ENCODE results near the gene TULP1.

- TF ChIP-seq, protein P1, sequence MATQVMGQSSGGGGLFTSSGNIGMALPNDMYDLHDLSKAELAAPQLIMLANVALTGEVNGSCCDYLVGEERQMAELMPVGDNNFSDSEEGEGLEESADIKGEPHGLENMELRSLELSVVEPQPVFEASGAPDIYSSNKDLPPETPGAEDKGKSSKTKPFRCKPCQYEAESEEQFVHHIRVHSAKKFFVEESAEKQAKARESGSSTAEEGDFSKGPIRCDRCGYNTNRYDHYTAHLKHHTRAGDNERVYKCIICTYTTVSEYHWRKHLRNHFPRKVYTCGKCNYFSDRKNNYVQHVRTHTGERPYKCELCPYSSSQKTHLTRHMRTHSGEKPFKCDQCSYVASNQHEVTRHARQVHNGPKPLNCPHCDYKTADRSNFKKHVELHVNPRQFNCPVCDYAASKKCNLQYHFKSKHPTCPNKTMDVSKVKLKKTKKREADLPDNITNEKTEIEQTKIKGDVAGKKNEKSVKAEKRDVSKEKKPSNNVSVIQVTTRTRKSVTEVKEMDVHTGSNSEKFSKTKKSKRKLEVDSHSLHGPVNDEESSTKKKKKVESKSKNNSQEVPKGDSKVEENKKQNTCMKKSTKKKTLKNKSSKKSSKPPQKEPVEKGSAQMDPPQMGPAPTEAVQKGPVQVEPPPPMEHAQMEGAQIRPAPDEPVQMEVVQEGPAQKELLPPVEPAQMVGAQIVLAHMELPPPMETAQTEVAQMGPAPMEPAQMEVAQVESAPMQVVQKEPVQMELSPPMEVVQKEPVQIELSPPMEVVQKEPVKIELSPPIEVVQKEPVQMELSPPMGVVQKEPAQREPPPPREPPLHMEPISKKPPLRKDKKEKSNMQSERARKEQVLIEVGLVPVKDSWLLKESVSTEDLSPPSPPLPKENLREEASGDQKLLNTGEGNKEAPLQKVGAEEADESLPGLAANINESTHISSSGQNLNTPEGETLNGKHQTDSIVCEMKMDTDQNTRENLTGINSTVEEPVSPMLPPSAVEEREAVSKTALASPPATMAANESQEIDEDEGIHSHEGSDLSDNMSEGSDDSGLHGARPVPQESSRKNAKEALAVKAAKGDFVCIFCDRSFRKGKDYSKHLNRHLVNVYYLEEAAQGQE (IDR thresholded peaks at IDR 0.05; ENCODE audit: low read depth), result no peak
- TF ChIP-seq, protein P2, sequence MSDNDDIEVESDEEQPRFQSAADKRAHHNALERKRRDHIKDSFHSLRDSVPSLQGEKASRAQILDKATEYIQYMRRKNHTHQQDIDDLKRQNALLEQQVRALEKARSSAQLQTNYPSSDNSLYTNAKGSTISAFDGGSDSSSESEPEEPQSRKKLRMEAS (IDR thresholded peaks at IDR 0.05), result no peak
- no peak for TF ChIP-seq NFIC (IDR thresholded peaks at IDR 0.05)
- TF ChIP-seq TAF1 (IDR thresholded peaks at IDR 0.05; ENCODE audit: low read depth), result no peak
- no peak for TF ChIP-seq EP300 (IDR thresholded peaks at IDR 0.05; ENCODE audit: borderline replicate concordance)
- TF ChIP-seq ZBTB7A (IDR thresholded peaks at IDR 0.05; ENCODE audit: low read depth), result no peak
- TF ChIP-seq CEBPB (IDR thresholded peaks at IDR 0.05), result no peak
- TF ChIP-seq CREB1 (IDR thresholded peaks at IDR 0.05; ENCODE audit: low read depth), result no peak
- no peak for TF ChIP-seq YY1 (IDR thresholded peaks at IDR 0.05; ENCODE audit: low read depth)
- TF ChIP-seq FOXM1 (IDR thresholded peaks at IDR 0.05; ENCODE audit: borderline replicate concordance, low read depth), result no peak
- TF ChIP-seq TCF12 (IDR thresholded peaks at IDR 0.05; ENCODE audit: low read depth), result no peak
- TF ChIP-seq RAD21 (IDR thresholded peaks at IDR 0.05; ENCODE audit: low read depth), result no peak
- TF ChIP-seq TEAD4 (IDR thresholded peaks at IDR 0.05), result no peak
Measured at GRCh38 chr6:35508542-35508941, 4.2 kb downstream of the TULP1 start.

All from Ishikawa (cell line).